A549 (cell line): Measurements from ENCODE around the gene HERC2. TPM values are rescaled to one million over a fixed set of nuclear protein-coding genes. Genes with fewer than 3 reads are reported as not detected.

Experiments
- ATAC-seq, 2 experiments: fragments of 200-7000 bp in 1 of 2; fragments of >200 bp in 1 of 2; cut with Nextera tagmentation in 1 of 2; cut with Tn5 transposase in 1 of 2; 3 replicates each; pipeline versions ENCODE4 v1.8.0 to v1.9.1; 2018 to 2020; ENCODE audit warnings: mild to moderate bottlenecking in 1 of 2, moderate library complexity in 1 of 2
- CTCF ChIA-PET: fragments of 300-600 bp; sonication (Branson Sonifier 250); formaldehyde crosslinking; extraction: SDS; loops from one replicate; lab custom pipeline; 2021; ENCODE audit warnings: antibody characterized with exemption, inconsistent platforms; lab: Yijun Ruan, JAX
- POLR2A ChIA-PET: fragments of 350-600 bp; formaldehyde crosslinking; extraction: SDS; loops from one replicate; lab custom pipeline; 2021; ENCODE audit warnings: antibody characterized with exemption, inconsistent platforms; lab: Yijun Ruan, JAX
- DNase-seq, 2 experiments: peaks; one replicate each; pipeline versions ENCODE4 v3.0.0 to v3.0.0-alpha.2; 2011 to 2016; ENCODE audit warnings: low read depth in 1 of 2, low spot score in 1 of 2
- FAIRE-seq: peaks from 2 replicates; lab custom pipeline; 2011; peaks lifted over from hg19 to GRCh38; lab: Jason Lieb, UNC
- H3K27ac ChIP-seq, 2 experiments: fragments of >200 bp; sonication (Bioruptor Twin); formaldehyde crosslinking; 3 replicates each; pipeline ENCODE4 v1.5.1; 2016 to 2017
- H3K4me1 ChIP-seq: fragments of >200 bp; sonication (Bioruptor Twin); formaldehyde crosslinking; 3 replicates; pipeline ENCODE4 v1.6.1; 2016
- H3K4me2 ChIP-seq: fragments of >200 bp; sonication (Bioruptor Twin); formaldehyde crosslinking; 3 replicates; pipeline ENCODE4 v1.6.1; 2016
- H3K4me3 ChIP-seq: fragments of >200 bp; sonication (Bioruptor Twin); formaldehyde crosslinking; 3 replicates; pipeline ENCODE4 v1.5.1; 2016
- H3K9me3 ChIP-seq: fragments of >200 bp; sonication (Bioruptor Twin); formaldehyde crosslinking; 3 replicates; pipeline ENCODE4 v1.6.1; 2016
- CBX2 ChIP-seq: fragments of 200-600 bp; sonication (generic); IDR thresholded peaks from 2 replicates; pipeline ENCODE4 v1.6.1; 2016; ENCODE audit warnings: low read depth, mild to moderate bottlenecking, borderline replicate concordance
- CTCF ChIP-seq: fragments of >200 bp; sonication (Bioruptor Twin); formaldehyde crosslinking; IDR thresholded peaks from 3 replicates; pipeline ENCODE4 v1.5.1; 2016
- E2F6 ChIP-seq: IDR thresholded peaks from 2 replicates; pipeline ENCODE4 v1.6.1; 2012; ENCODE audit warnings: low read depth, borderline replicate concordance
- EHF ChIP-seq: fragments of 250-450 bp; sonication (Bioruptor Pico); IDR thresholded peaks from 2 replicates; pipeline ENCODE4 v1.5.0; 2020; ENCODE audit warnings: mild to moderate bottlenecking
- EHMT2 ChIP-seq: fragments of 200-600 bp; sonication (generic); IDR thresholded peaks from 2 replicates; pipeline ENCODE4 v1.6.1; 2016; ENCODE audit warnings: antibody characterized with exemption, low read depth, mild to moderate bottlenecking, moderate library complexity
- ELK1 ChIP-seq: fragments of 150-350 bp; IDR thresholded peaks from 2 replicates; pipeline ENCODE4 v1.6.1; 2014; ENCODE audit warnings: low read depth, mild to moderate bottlenecking, low read length
- HDAC2 ChIP-seq: fragments of 200-600 bp; sonication (generic); IDR thresholded peaks from 2 replicates; pipeline ENCODE4 v1.6.1; 2016
- HES2 ChIP-seq: fragments of >200 bp; sonication (Bioruptor Twin); formaldehyde crosslinking; IDR thresholded peaks from 2 replicates; pipeline ENCODE4 v1.6.1; 2016
- HEYL ChIP-seq: fragments of 250-450 bp; sonication (Bioruptor Pico); IDR thresholded peaks from 2 replicates; pipeline ENCODE4 v1.8.0; 2021; ENCODE audit warnings: mild to moderate bottlenecking, moderate library complexity
- HOXB13 ChIP-seq: fragments of 250-450 bp; sonication (Bioruptor Pico); IDR thresholded peaks from 2 replicates; pipeline ENCODE4 v1.5.0; 2020; ENCODE audit warnings: low read depth, mild to moderate bottlenecking, moderate library complexity
- JUNB ChIP-seq: fragments of >200 bp; sonication (Bioruptor Twin); formaldehyde crosslinking; IDR thresholded peaks from 2 replicates; pipeline ENCODE4 v1.6.1; 2016
- KDM1A ChIP-seq: fragments of 200-600 bp; sonication (generic); IDR thresholded peaks from 2 replicates; pipeline ENCODE4 v1.6.1; 2016; ENCODE audit warnings: low read depth, mild to moderate bottlenecking
- KDM5A ChIP-seq: fragments of 200-600 bp; sonication (generic); IDR thresholded peaks from 2 replicates; pipeline ENCODE4 v1.6.1; 2016; ENCODE audit warnings: antibody characterized with exemption, mild to moderate bottlenecking
- MYC ChIP-seq: IDR thresholded peaks from 2 replicates; pipeline ENCODE4 v1.6.1; 2012; ENCODE audit warnings: mild to moderate bottlenecking, inconsistent platforms, low read length, improper control_type of control experiment, borderline replicate concordance
- RCOR1 ChIP-seq: fragments of 150-350 bp; IDR thresholded peaks from 2 replicates; pipeline ENCODE4 v1.6.1; 2014; ENCODE audit warnings: antibody characterized with exemption, low read length, low read depth
- RFX5 ChIP-seq: fragments of 450-650 bp; IDR thresholded peaks from 2 replicates; pipeline ENCODE4 v1.7.1; 2014; ENCODE audit warnings: antibody characterized with exemption, mild to moderate bottlenecking, moderate library complexity
- SREBF2 ChIP-seq: fragments of 450-650 bp; IDR thresholded peaks from 2 replicates; pipeline ENCODE4 v1.6.1; 2014; ENCODE audit warnings: mild to moderate bottlenecking, moderate library complexity
- ZSCAN20 ChIP-seq: fragments of 250-450 bp; sonication (Bioruptor Pico); IDR thresholded peaks from 2 replicates; pipeline ENCODE4 v1.8.0; 2022; ENCODE audit warnings: mild to moderate bottlenecking, moderate library complexity
- WGBS: methylation state at CpG from one replicate; pipeline ENCODE4 v1.1.6; 2017; ENCODE audit errors: missing lambda C conversion rate; 5-methylcytosine and 5-hydroxymethylcytosine counted together
- polyA plus RNA-seq, 4 experiments: library from polyadenylated mRNA; depleted of rRNA in 3 of 4; stranded (reverse); fragments of >200 nt; fragmentation: RNase III in 1 of 4; extraction: RNeasy Plus Mini Kit Qiagen cat#74134 plus additional on column Dnase treatment in 1 of 4; gene quantifications; 2 replicates in 3 of 4; 3 replicates in 1 of 4; pipeline ENCODE4 v1.2.3, GENCODE V29; 2011 to 2017

HERC2 gene
- polyA plus RNA-seq, 2 of the 4 experiments (the other 2 are of a cell fraction) = 31.4 to 32.8 TPM

GRCh38 chr15:28267727-28268126 is 54.3 kb downstream of the HERC2 start:
- TF ChIP-seq HEYL (CRISPR knock-in tag) (no peak), RFX5 (no peak)
- H3K4me2 ChIP-seq = no peak overlapping the region
- no peak overlapping the region for H3K4me3 ChIP-seq
- CTCF ChIA-PET = interaction anchor here (0.9 kb wide), 2 partner anchors 16 to 23 kb away, joined by 3 read pairs; no protein-coding TSS in a partner anchor
- H3K4me1 ChIP-seq = no peaks in the 10 kb centered on the region
- FAIRE-seq = no peak
- H3K9me3 ChIP-seq = no peaks in the 10 kb centered on the region
- ATAC-seq = no peak
- POLR2A ChIA-PET = no interaction called here
- DNase-seq = no peak
- H3K27ac ChIP-seq = no peak overlapping the region

- Histone ChIP-seq H3K9me3 (no peaks in the 10 kb centered on the region), H3K4me3 (no peak overlapping the region), H3K27ac (no peak overlapping the region), H3K4me1 (no peaks in the 10 kb centered on the region), H3K4me2 (no peak overlapping the region)
- ATAC-seq (no peak; a peak in 1 of 6 replicates), FAIRE-seq (no peak), DNase-seq (no peak)
- whole genome bisulfite sequencing = 95% methylated on average over 29 of the region's 29 CpGs
- POLR2A ChIA-PET = no interaction called here
- CTCF ChIA-PET = interaction anchor here (1.4 kb wide), 1 partner anchor 8 kb away, joined by 3 read pairs; no protein-coding TSS in a partner anchor
- TF ChIP-seq ZSCAN20 (CRISPR knock-in tag) (no peak), SREBF2 (no peak), EHF (CRISPR knock-in tag) (no peak), HES2 (no peak), JUNB (no peak)
- TF ChIP-seq, all 56 proteins: peak for 0
Observed at GRCh38 chr15:28265334-28266019, 56.5 kb downstream of the HERC2 start.

GRCh38 chr15:28264166-28264565 is 57.8 kb downstream of the HERC2 start:
- FAIRE-seq (no peak), ATAC-seq (no peak), DNase-seq (no peak)
- TF ChIP-seq EHMT2 = no peak
- no peak for TF ChIP-seq RFX5
- no peak for TF ChIP-seq HDAC2
- TF ChIP-seq KDM5A = no peak
- no peak for TF ChIP-seq E2F6
- no peak for TF ChIP-seq MYC
- no peak for TF ChIP-seq CBX2
- no peak for TF ChIP-seq HOXB13 (CRISPR knock-in tag)
- TF ChIP-seq KDM1A = no peak
- no peak for TF ChIP-seq ELK1
- no peak for TF ChIP-seq CTCF
- no peak for TF ChIP-seq RCOR1
- ChIA-PET CTCF (interaction anchor here (1.4 kb wide), 1 partner anchor 10 kb away, joined by 3 read pairs; no protein-coding TSS in a partner anchor), POLR2A (no interaction called here)
- Histone ChIP-seq H3K27ac (no peak overlapping the region), H3K4me2 (no peak overlapping the region), H3K4me1 (no peaks in the 10 kb centered on the region), H3K9me3 (no peaks in the 10 kb centered on the region), H3K4me3 (no peak overlapping the region)
- 93% methylated on average over 6 of the region's 6 CpGs for WGBS
